GM12878 (cell line): ENCODE data around the gene SOBP. TPM values are rescaled to one million over a fixed set of nuclear protein-coding genes. Genes with fewer than 3 reads are reported as not detected.
"Not testable (repeated sequence)": the region's sequence is repeated elsewhere in the genome, so short reads cannot be mapped to it uniquely, and the experiment has no call there.

Source experiments
- ATAC-seq: fragments of 200-7000 bp; cut with Tn5 transposase; 3 replicates; pipeline ENCODE4 v1.9.1; 2020; ENCODE audit warnings: mild to moderate bottlenecking, moderate library complexity
- BruUV-seq: library from RNA; stranded (reverse); fragments of 400-500 nt; replicated peaks from 2 replicates; lab custom pipeline; 2021; lab: Mats Ljungman, UMichigan
- CTCF ChIA-PET: fragments of 300-600 bp; sonication (Branson Sonifier 250); formaldehyde crosslinking; extraction: SDS; loops from one replicate; lab custom pipeline; 2021; ENCODE audit warnings: inconsistent platforms; lab: Yijun Ruan, JAX
- POLR2A ChIA-PET: fragments of 350-600 bp; formaldehyde crosslinking; extraction: SDS; loops from one replicate; lab custom pipeline; 2021; ENCODE audit warnings: inconsistent platforms; lab: Charles Lee
- RAD21 ChIA-PET: fragments of 300-600 bp; sonication (Branson Sonifier 250); formaldehyde crosslinking; loops from one replicate; lab custom pipeline; 2023; ENCODE audit warnings: antibody characterized with exemption; ENCODE audit not compliant: unreplicated experiment; lab: Charles Lee
- SMC1A ChIA-PET: fragments of 300-600 bp; sonication (Branson Sonifier 250); formaldehyde crosslinking; loops from one replicate; lab custom pipeline; 2023; ENCODE audit not compliant: unreplicated experiment, uncharacterized antibody; lab: Charles Lee
- DNase-seq: peaks from one replicate; pipeline ENCODE4 v3.0.0-alpha.2; 2011; ENCODE audit warnings: low read depth, low spot score
- FAIRE-seq: peaks from 3 replicates; lab custom pipeline; 2011; peaks lifted over from hg19 to GRCh38; lab: Jason Lieb, UNC
- H2AFZ ChIP-seq: 2 replicates; pipeline ENCODE4 v1.6.0; 2011; ENCODE audit warnings: low read depth, low read length, control low read depth; ENCODE audit not compliant: control insufficient read depth
- H3K27ac ChIP-seq: 2 replicates; pipeline ENCODE4 v1.5.1; 2011; ENCODE audit warnings: control low read depth; ENCODE audit not compliant: control insufficient read depth, insufficient read depth
- H3K27me3 ChIP-seq, 2 experiments: replicated peaks in 1 of 2; 2 replicates each; pipeline versions ENCODE4 v1.6.0 to v1.6.1; 2011; ENCODE audit warnings: low read length in 1 of 2; ENCODE audit not compliant: control insufficient read depth in 2 of 2, insufficient read depth in 2 of 2
- H3K36me3 ChIP-seq, 2 experiments: 2 replicates each; pipeline ENCODE4 v1.5.1; 2011; ENCODE audit warnings: low read length in 1 of 2; ENCODE audit not compliant: control insufficient read depth in 2 of 2, insufficient read depth in 2 of 2
- H3K4me1 ChIP-seq: 2 replicates; pipeline ENCODE4 v1.6.1; 2011; ENCODE audit warnings: mild to moderate bottlenecking, low read length, moderate library complexity, mixed read lengths; ENCODE audit not compliant: control insufficient read depth, insufficient read depth
- H3K4me2 ChIP-seq: 2 replicates; pipeline ENCODE4 v1.6.0; 2011; ENCODE audit warnings: control low read depth; ENCODE audit not compliant: control insufficient read depth, insufficient read depth
- H3K4me3 ChIP-seq: fragments of 200-600 bp; sonication (generic); 2 replicates; pipeline ENCODE4 v1.5.1; 2016
- H3K79me2 ChIP-seq: 2 replicates; pipeline ENCODE4 v1.6.0; 2011; ENCODE audit warnings: low read length; ENCODE audit not compliant: control insufficient read depth, insufficient read depth
- H3K9ac ChIP-seq: 2 replicates; pipeline ENCODE4 v1.8.0; 2011; ENCODE audit warnings: low read length, control low read depth, mixed read lengths; ENCODE audit not compliant: control insufficient read depth, insufficient read depth
- H3K9me3 ChIP-seq: replicated peaks from 3 replicates; pipeline ENCODE4 v1.5.1; 2011; ENCODE audit warnings: mild to moderate bottlenecking, low read length; ENCODE audit not compliant: control insufficient read depth, insufficient read depth
- H4K20me1 ChIP-seq: 2 replicates; pipeline ENCODE4 v1.6.0; 2011; ENCODE audit not compliant: control insufficient read depth, insufficient read depth
- ATF7 ChIP-seq: fragments of 450-650 bp; IDR thresholded peaks from 2 replicates; pipeline ENCODE4 v1.6.1; 2016; ENCODE audit warnings: low read depth, mild to moderate bottlenecking
- POLR2AphosphoS5 ChIP-seq: IDR thresholded peaks from 2 replicates; pipeline ENCODE4 v1.6.1; 2011; ENCODE audit warnings: mild to moderate bottlenecking, low read length, inconsistent platforms
- RB1 ChIP-seq: fragments of 450-650 bp; formaldehyde crosslinking; IDR thresholded peaks from 2 replicates; pipeline ENCODE4 v1.6.1; 2017; ENCODE audit warnings: mild to moderate bottlenecking, borderline replicate concordance
- ZBTB11 ChIP-seq: fragments of 450-650 bp; formaldehyde crosslinking; IDR thresholded peaks from 2 replicates; pipeline ENCODE4 v1.5.0; 2022; ENCODE audit warnings: mild to moderate bottlenecking, missing genetic modification characterization
- WGBS: methylation state at CpG from one replicate; pipeline ENCODE4 v1.1.6; 2016; ENCODE audit warnings: low lambda C conversion rate; ENCODE audit not compliant: insufficient replicate concordance, insufficient coverage; ENCODE audit errors: missing lambda C conversion rate; 5-methylcytosine and 5-hydroxymethylcytosine counted together
- in situ Hi-C: fragments of 300-500 bp; cut with MboI; formaldehyde crosslinking; loops from 9 replicates; pipeline ENCODE4 v1.14.3; 2018; ENCODE audit warnings: mixed read lengths
- intact Hi-C: fragments of 100-400 bp; cut with micrococcal nuclease; formaldehyde crosslinking; loops from one replicate; pipeline ENCODE4 v1.14.2; 2022; ENCODE audit not compliant: unreplicated experiment
- polyA plus RNA-seq, 11 experiments: library from polyadenylated mRNA; depleted of rRNA in 4 of 11; unstranded in 6 of 11; stranded (reverse) in 5 of 11; fragments of >200 nt; fragmentation: Nextera tagmentation in 4 of 11; fragmentation: Illumina TruSeq in 1 of 11; extraction: Ambion mirVana in 4 of 11; extraction: Trizol in 1 of 11; gene quantifications; 1 replicate in 1 of 11; 2 replicates in 10 of 11; pipeline versions ENCODE4 v1.2.1 to v1.2.3, GENCODE V29; 2011 to 2016; ENCODE audit warnings: inconsistent platforms in 2 of 11, missing spikeins in 2 of 11, low read depth in 1 of 11
- total RNA-seq, 4 experiments: library from RNA; depleted of rRNA in 3 of 4; stranded (reverse); fragments of >200 nt in 3 of 4; fragmentation: Illumina TruSeq in 1 of 4; extraction: Trizol in 1 of 4; gene quantifications; 2 replicates each; pipeline versions ENCODE4 v1.2.1 to v1.2.3, GENCODE V29; 2013 to 2021

Gene SOBP
- total and polyA plus RNA-seq, 10 of the 15 experiments (the other 5 are each of a cell fraction or from before 2014, with no cell fraction given) = 0.49 to 1.9 (median 0.78) TPM

- intact Hi-C loops, in situ Hi-C loops, H3K4me3 ChIP-seq, H3K27me3 ChIP-seq, H3K4me1 ChIP-seq, H4K20me1 ChIP-seq, H3K4me2 ChIP-seq, FAIRE-seq, POLR2A ChIA-PET, H3K36me3 ChIP-seq, H3K79me2 ChIP-seq, H3K27ac ChIP-seq, DNase-seq, BruUV-seq, SMC1A ChIA-PET, H3K9ac ChIP-seq, H3K9me3 ChIP-seq, ATAC-seq, CTCF ChIA-PET, H2AFZ ChIP-seq: not testable (repeated sequence)
- 0% methylated on average over 1 of the region's 2 CpGs for whole genome bisulfite sequencing
- RAD21 ChIA-PET = interaction anchor here (0.6 kb wide), 1 partner anchor 487 kb away, joined by 3 read pairs; no protein-coding TSS in a partner anchor
Observed at GRCh38 chr6:107520706-107521105, 30.8 kb downstream of the SOBP start.

- in situ Hi-C loops = no loop called here
- Histone ChIP-seq H3K4me2 (no peak overlapping the region), H3K9ac (no peak overlapping the region), H2AFZ (no peak overlapping the region), H3K36me3 (no peaks in the 10 kb centered on the region), H3K9me3 (no peaks in the 10 kb centered on the region), H3K27ac (no peak overlapping the region), H3K4me1 (no peaks in the 10 kb centered on the region), H4K20me1 (no peaks in the 10 kb centered on the region), H3K79me2 (no peaks in the 10 kb centered on the region), H3K27me3 (no peaks in the 10 kb centered on the region; a peak in 2 of 4 replicates), H3K4me3 (no peak overlapping the region)
- no peak for TF ChIP-seq POLR2AphosphoS5
- no peak for TF ChIP-seq RB1
- no peak for TF ChIP-seq ZBTB11 (CRISPR knock-in tag)
- TF ChIP-seq ATF7 = no peak
- CTCF ChIA-PET = interaction anchor here (0.7 kb wide), 1 partner anchor 10 kb away, joined by 3 read pairs; no protein-coding TSS in a partner anchor
- no peak for DNase-seq
- RAD21 ChIA-PET = no interaction called here
- ATAC-seq = no peak
- FAIRE-seq = no peak
- BruUV-seq = no TSS peak
- POLR2A ChIA-PET = interaction anchor here (0.6 kb wide), 1 partner anchor 481 kb away, joined by 3 read pairs; no protein-coding TSS in a partner anchor
- WGBS = 35% methylated on average over 5 of the region's 5 CpGs
- intact Hi-C loops = no loop called here
- SMC1A ChIA-PET = interaction anchor here (1.2 kb wide), 1 partner anchor 153 kb away, joined by 4 read pairs; no protein-coding TSS in a partner anchor
Observed at GRCh38 chr6:107523054-107523791, 33.3 kb downstream of the SOBP start.
